Measurements from ENCODE around the gene DEPDC5. TPM values are rescaled to one million over a fixed set of nuclear protein-coding genes. Genes with fewer than 3 reads are reported as not detected.

Gene DEPDC5
- total RNA-seq, 1 experiment from 2014 or later = 39.3 TPM

- H3K4me3 ChIP-seq (ENCODE audit: low read depth, low read length, poor library complexity, severe bottlenecking) = no peak overlapping the region
- intact Hi-C loops (cut with micrococcal nuclease; ENCODE audit: unreplicated experiment) = no loop called here
- no peaks in the 10 kb centered on the region for H3K4me1 ChIP-seq (ENCODE audit: insufficient read depth, low read length, poor library complexity, severe bottlenecking)
- no peak for TF ChIP-seq CTCF (conservative IDR thresholded peaks at IDR 0.05; ENCODE audit: low read depth, low read length)
- TF ChIP-seq EZH2 (IDR thresholded peaks at IDR 0.05; ENCODE audit: borderline replicate concordance, low read depth, low read length, poor library complexity, severe bottlenecking) = no peak
- BruUV-seq (replicated peaks) = no TSS peak
- no peaks in the 10 kb centered on the region for H3K27me3 ChIP-seq (replicated peaks; ENCODE audit: insufficient read depth, low read depth, low read length, poor library complexity)
- ChIA-PET POLR2A (ENCODE audit: low non-redundant PET) (no interaction called here), CTCF (no interaction called here)
- H3K27ac ChIP-seq (ENCODE audit: low read depth, low read length, poor library complexity, severe bottlenecking) = no peak overlapping the region
- H3K36me3 ChIP-seq (ENCODE audit: insufficient read depth, low read length, poor library complexity, severe bottlenecking) = peaks cover 41% of the 10 kb centered on the region
- DNase-seq (ENCODE audit: low spot score) = no peak
- H3K9me3 ChIP-seq (ENCODE audit: low read depth, low read length, poor library complexity, severe bottlenecking) = no peaks in the 10 kb centered on the region
Measured at GRCh38 chr22:31822523-31822922, 68.7 kb downstream of the DEPDC5 start.

DNA sequence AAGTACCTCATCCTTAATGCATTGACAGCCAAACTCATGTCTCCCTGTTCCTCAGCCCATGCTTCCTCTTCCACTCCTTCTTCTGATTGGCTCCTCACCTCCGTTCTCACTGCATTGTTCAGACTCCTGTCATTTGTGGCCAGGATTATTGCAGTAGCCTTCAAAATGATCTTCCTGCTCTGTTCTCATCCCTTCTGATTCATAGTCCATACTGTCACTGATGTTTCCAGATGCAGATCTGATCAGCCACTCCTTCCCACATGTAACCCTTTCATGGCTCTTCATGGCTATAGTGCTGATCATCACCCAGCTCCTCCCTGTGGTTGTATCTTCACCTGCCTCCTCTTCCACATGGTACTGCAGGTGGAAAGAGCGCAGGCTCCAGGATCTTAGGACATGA, 71.7 kb downstream of the DEPDC5 start:
- Histone ChIP-seq H3K36me3 (ENCODE audit: insufficient read depth, low read length, poor library complexity, severe bottlenecking) (peaks cover 23% of the 10 kb centered on the region), H3K9me3 (ENCODE audit: low read depth, low read length, poor library complexity, severe bottlenecking) (no peaks in the 10 kb centered on the region), H3K27ac (ENCODE audit: low read depth, low read length, poor library complexity, severe bottlenecking) (no peak overlapping the region), H3K4me1 (ENCODE audit: insufficient read depth, low read length, poor library complexity, severe bottlenecking) (no peaks in the 10 kb centered on the region), H3K27me3 (replicated peaks; ENCODE audit: insufficient read depth, low read depth, low read length, poor library complexity) (no peaks in the 10 kb centered on the region), H3K4me3 (ENCODE audit: low read depth, low read length, poor library complexity, severe bottlenecking) (no peak overlapping the region)
- TF ChIP-seq CTCF (conservative IDR thresholded peaks at IDR 0.05; ENCODE audit: low read depth, low read length) (no peak), EZH2 (IDR thresholded peaks at IDR 0.05; ENCODE audit: borderline replicate concordance, low read depth, low read length, poor library complexity, severe bottlenecking) (no peak)
- DNase-seq (ENCODE audit: low spot score) = no peak
- ChIA-PET POLR2A (ENCODE audit: low non-redundant PET) (no interaction called here), CTCF (no interaction called here)
- intact Hi-C loops (cut with micrococcal nuclease; ENCODE audit: unreplicated experiment) = no loop called here
- no TSS peak for BruUV-seq (replicated peaks)

DNA sequence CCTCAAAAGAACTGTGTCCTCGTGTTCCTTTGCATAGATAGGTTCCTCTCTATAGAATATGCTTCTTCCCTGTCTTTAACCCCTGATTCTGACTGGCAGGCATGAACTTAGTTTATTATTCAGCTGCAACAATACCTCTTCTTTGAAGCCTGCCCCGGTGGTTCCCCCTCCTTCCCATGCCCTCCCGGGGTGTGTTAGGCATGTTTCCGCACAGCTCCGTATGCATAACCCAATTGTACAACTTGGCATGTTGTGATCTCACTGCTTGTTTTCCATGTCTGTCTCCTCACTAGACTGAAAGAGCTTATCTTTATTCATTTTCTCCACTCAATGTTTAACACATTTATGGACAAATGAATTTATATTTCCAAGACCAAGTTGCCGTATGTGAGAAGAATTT, 72.6 kb downstream of the DEPDC5 start:
- Histone ChIP-seq H3K36me3 (ENCODE audit: insufficient read depth, low read length, poor library complexity, severe bottlenecking) (peaks cover 14% of the 10 kb centered on the region), H3K9me3 (ENCODE audit: low read depth, low read length, poor library complexity, severe bottlenecking) (no peaks in the 10 kb centered on the region), H3K27ac (ENCODE audit: low read depth, low read length, poor library complexity, severe bottlenecking) (no peak overlapping the region), H3K4me3 (ENCODE audit: low read depth, low read length, poor library complexity, severe bottlenecking) (no peak overlapping the region), H3K4me1 (ENCODE audit: insufficient read depth, low read length, poor library complexity, severe bottlenecking) (no peaks in the 10 kb centered on the region), H3K27me3 (replicated peaks; ENCODE audit: insufficient read depth, low read depth, low read length, poor library complexity) (no peaks in the 10 kb centered on the region)
- BruUV-seq (replicated peaks) = no TSS peak
- DNase-seq (ENCODE audit: low spot score) = no peak
- TF ChIP-seq CTCF (conservative IDR thresholded peaks at IDR 0.05; ENCODE audit: low read depth, low read length) = no peak
- TF ChIP-seq EZH2 (IDR thresholded peaks at IDR 0.05; ENCODE audit: borderline replicate concordance, low read depth, low read length, poor library complexity, severe bottlenecking) = no peak
- CTCF ChIA-PET = no interaction called here
- intact Hi-C loops (cut with micrococcal nuclease; ENCODE audit: unreplicated experiment) = no loop called here
- POLR2A ChIA-PET (ENCODE audit: low non-redundant PET) = no interaction called here

Measured in A673 (cell line).